ENCODE data around the gene GANC.

Gene GANC

DNA sequence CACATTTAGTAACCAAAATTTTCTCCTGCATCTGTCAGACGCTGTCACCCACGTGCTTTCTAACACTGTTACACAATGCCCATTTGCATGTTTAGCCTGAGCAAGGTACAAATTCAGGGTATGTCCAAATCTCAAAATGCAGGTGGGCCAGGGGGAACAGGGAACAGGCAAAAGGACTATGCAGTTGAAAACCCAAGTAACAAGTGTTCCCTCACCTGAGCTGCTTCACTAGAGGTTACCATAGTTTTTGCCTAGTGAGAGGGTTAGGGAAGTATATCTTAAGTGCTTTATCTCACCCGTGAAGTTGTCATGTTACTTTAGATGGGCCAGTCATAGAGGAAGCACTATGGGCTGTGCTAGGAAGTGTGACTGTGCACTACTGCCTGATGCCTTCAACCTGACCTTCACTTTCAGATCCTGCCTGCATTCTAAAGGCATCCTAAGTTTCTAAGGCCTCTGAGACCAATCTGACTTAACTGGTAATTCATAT lies 6.3 kb downstream of the GANC start:
- ChIA-PET POLR2A (no interaction called here), CTCF (interaction anchor here (0.8 kb wide), 1 partner anchor 19 kb away, joined by 3 read pairs; no protein-coding TSS in a partner anchor)
- no peak for DNase-seq (ENCODE audit: extremely low spot score)
- TF ChIP-seq, protein P1, sequence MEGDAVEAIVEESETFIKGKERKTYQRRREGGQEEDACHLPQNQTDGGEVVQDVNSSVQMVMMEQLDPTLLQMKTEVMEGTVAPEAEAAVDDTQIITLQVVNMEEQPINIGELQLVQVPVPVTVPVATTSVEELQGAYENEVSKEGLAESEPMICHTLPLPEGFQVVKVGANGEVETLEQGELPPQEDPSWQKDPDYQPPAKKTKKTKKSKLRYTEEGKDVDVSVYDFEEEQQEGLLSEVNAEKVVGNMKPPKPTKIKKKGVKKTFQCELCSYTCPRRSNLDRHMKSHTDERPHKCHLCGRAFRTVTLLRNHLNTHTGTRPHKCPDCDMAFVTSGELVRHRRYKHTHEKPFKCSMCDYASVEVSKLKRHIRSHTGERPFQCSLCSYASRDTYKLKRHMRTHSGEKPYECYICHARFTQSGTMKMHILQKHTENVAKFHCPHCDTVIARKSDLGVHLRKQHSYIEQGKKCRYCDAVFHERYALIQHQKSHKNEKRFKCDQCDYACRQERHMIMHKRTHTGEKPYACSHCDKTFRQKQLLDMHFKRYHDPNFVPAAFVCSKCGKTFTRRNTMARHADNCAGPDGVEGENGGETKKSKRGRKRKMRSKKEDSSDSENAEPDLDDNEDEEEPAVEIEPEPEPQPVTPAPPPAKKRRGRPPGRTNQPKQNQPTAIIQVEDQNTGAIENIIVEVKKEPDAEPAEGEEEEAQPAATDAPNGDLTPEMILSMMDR (IDR thresholded peaks at IDR 0.05; ENCODE audit: control extremely low read depth, extremely low read depth, low read depth, missing control alignments), result no peak

DNA sequence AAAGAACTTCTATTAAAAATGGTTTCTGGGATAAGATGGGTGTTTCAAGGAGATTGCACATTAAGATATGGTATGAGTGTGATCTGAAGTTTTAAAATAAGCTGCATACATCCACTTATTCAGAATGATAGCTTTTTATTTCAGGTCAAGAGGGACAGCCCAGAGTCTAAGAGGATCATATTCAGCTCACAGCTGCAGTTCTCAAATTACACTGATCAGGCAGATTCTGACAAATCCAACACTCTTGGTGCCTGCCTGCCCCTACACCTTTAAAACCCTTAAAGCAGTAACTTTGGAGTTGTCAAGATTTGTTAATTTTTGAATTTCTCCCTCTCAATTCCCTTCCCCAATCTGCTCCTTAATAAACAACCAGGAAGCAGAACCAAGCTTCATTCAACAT lies 9.3 kb downstream of the GANC start:
- TF ChIP-seq, protein P1 (IDR thresholded peaks at IDR 0.05; ENCODE audit: control extremely low read depth, extremely low read depth, low read depth, missing control alignments), result no peak
- ChIA-PET CTCF (interaction anchor here (1.1 to 1.7 kb wide), 4 partner anchors 10 to 293 kb away, joined by 3 to 5 read pairs (median 4); no protein-coding TSS in a partner anchor), POLR2A (no interaction called here)
- no peak for DNase-seq (ENCODE audit: extremely low spot score)

DNA sequence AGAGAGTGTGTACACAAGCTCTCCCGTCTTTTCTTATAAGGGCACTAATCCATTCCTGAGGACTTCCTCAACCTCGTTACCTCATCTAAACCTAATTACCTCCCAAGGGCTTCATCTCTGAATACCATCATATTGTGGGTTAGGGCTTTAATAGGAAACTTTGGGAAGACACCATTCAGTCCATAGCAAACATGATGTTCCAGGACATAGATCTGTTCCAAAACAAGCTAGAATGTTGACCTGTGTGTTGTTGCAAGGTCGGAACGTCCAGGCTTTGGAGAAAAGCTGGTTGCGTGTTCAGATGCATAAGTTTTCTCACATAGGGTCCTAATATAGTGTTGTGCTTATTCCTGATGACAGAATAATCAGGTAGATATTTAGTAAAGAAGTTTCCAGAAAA lies 9.9 kb downstream of the GANC start:
- POLR2A ChIA-PET, result no interaction called here
- TF ChIP-seq, protein P1 (IDR thresholded peaks at IDR 0.05; ENCODE audit: control extremely low read depth, extremely low read depth, low read depth, missing control alignments), result no peak
- CTCF ChIA-PET, result interaction anchor here (1.1 to 1.7 kb wide), 4 partner anchors 9 to 293 kb away, joined by 3 to 5 read pairs (median 4); no protein-coding TSS in a partner anchor
- DNase-seq (ENCODE audit: extremely low spot score), result no peak

DNA sequence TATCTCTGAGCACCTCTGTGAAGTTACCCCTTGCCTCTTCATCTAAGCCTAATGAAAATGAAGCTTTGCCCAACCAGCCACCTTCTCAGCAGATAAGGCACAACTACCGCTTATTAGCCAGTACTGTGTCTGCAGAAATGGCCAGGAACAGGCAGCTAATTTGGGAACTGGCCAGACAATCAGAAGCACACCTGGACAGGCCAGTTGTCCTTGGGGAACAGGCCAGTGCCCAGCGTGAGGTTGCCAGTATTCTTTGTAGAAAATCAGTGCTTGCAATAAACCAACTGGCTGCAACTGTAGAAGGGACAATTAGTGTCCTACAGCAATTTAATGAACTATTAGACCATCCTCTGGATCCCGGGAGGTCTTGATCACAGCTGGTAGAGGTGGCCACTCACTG lies 10.7 kb downstream of the GANC start:
- ChIA-PET POLR2A (no interaction called here), CTCF (interaction anchor here (1.3 to 1.5 kb wide), 2 partner anchors 9 to 13 kb away, joined by 3 to 5 read pairs; no protein-coding TSS in a partner anchor)
- no peak for DNase-seq (ENCODE audit: extremely low spot score)
- TF ChIP-seq, protein P1 (IDR thresholded peaks at IDR 0.05; ENCODE audit: control extremely low read depth, extremely low read depth, low read depth, missing control alignments), result no peak

DNA sequence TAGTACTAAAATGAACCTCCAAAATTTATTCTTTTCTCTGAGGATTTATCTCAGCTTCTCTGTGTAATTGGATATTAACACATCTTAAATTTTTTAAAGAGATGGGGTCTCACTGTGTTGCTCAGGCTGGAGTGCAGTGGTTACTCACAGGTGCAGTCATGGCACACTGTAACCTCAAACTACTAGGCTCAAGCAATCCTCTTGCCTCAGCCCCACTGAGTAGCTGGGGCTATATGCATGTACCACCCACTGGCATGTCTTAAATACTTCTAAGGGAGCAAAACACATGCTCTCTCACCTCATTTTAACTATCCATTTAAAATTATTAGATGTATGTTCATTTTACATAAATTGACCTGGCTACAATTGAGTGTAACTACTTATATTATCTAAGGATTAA lies 11.6 kb downstream of the GANC start:
- POLR2A ChIA-PET, result no interaction called here
- CTCF ChIA-PET, result interaction anchor here (1.5 kb wide), 1 partner anchor 12 kb away, joined by 3 read pairs; no protein-coding TSS in a partner anchor
- TF ChIP-seq, protein P1 (IDR thresholded peaks at IDR 0.05; ENCODE audit: control extremely low read depth, extremely low read depth, low read depth, missing control alignments), result no peak
- DNase-seq (ENCODE audit: extremely low spot score), result no peak

DNA sequence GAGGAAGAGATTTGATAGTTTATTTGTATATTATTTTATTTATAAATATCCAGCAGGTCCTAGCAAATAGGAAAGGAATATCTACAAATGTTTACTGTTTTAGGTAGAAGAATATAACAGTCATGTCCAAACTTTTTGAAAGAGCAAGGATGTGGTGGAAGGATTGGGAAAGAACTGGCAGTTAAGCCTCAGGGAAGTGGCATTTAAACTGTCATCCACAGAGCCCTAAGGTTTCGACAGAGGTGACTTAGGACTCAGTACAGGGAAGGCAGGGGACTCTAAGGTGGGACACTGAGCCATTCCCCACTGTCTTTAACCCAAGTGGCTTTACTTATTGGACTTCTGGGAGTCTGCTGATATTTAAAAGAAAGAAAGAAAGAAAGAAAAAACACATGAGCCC lies 12.0 kb downstream of the GANC start:
- POLR2A ChIA-PET, result no interaction called here
- TF ChIP-seq, protein P1 (IDR thresholded peaks at IDR 0.05; ENCODE audit: control extremely low read depth, extremely low read depth, low read depth, missing control alignments), result no peak
- DNase-seq (ENCODE audit: extremely low spot score), result no peak
- CTCF ChIA-PET, result interaction anchor here (0.6 to 1.5 kb wide), 2 partner anchors 12 to 43 kb away, joined by 3 read pairs; no protein-coding TSS in a partner anchor
